ENCODE data around the gene OSBPL2.

Gene OSBPL2

DNA sequence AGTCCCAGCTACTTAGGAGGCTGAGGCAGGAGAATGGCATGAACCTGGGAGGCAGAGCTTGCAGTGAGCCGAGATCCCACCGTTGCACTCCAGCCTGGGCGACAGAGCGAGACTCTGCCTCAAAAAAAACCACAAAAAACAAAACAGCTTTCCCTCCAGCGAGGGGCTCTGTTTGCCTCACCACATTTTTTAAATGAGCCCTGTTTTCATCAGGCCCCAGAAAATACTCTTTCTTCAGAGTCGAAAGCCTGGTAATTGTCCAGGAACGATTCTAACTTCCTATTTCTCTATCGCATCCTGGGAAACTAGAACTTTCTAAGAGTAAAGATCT is 43.3 kb upstream of the OSBPL2 start:
- TF ChIP-seq, protein P1, sequence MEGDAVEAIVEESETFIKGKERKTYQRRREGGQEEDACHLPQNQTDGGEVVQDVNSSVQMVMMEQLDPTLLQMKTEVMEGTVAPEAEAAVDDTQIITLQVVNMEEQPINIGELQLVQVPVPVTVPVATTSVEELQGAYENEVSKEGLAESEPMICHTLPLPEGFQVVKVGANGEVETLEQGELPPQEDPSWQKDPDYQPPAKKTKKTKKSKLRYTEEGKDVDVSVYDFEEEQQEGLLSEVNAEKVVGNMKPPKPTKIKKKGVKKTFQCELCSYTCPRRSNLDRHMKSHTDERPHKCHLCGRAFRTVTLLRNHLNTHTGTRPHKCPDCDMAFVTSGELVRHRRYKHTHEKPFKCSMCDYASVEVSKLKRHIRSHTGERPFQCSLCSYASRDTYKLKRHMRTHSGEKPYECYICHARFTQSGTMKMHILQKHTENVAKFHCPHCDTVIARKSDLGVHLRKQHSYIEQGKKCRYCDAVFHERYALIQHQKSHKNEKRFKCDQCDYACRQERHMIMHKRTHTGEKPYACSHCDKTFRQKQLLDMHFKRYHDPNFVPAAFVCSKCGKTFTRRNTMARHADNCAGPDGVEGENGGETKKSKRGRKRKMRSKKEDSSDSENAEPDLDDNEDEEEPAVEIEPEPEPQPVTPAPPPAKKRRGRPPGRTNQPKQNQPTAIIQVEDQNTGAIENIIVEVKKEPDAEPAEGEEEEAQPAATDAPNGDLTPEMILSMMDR (IDR thresholded peaks at IDR 0.05; ENCODE audit: insufficient read depth, low read length, poor library complexity, severe bottlenecking) = no peak
- H3K36me3 ChIP-seq (ENCODE audit: control insufficient read depth, insufficient read depth, low read length) = peaks cover 17% of the 10 kb centered on the region
- no peak for DNase-seq (ENCODE audit: extremely low read depth, insufficient read length)
- H3K4me3 ChIP-seq (replicated peaks; ENCODE audit: low read depth, low read length) = no peak overlapping the region
- H3K27me3 ChIP-seq (replicated peaks; ENCODE audit: control insufficient read depth, insufficient read depth, low read length) = no peaks in the 10 kb centered on the region

DNA sequence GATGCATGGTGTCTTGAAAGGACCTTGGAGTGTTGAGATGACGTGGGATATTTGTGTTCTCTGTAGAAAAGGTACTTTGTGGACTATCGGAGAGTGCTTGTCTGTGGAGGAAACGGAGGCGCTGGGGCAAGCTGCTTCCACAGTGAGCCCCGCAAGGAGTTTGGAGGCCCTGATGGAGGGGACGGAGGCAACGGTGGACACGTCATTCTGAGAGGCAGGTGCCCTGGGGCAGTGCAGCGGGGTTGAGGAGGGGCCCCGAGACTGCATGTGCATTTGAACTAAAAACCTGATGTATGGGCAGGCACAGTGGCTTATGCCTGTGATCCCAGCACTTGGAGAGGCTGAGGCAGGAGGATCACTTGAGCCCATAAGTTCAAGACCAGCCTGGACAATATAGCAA is 42.6 kb upstream of the OSBPL2 start:
- DNase-seq (ENCODE audit: extremely low read depth, insufficient read length) = no peak
- H3K36me3 ChIP-seq (ENCODE audit: control insufficient read depth, insufficient read depth, low read length) = peaks cover 20% of the 10 kb centered on the region
- H3K4me3 ChIP-seq (replicated peaks; ENCODE audit: low read depth, low read length) = no peak overlapping the region
- H3K27me3 ChIP-seq (replicated peaks; ENCODE audit: control insufficient read depth, insufficient read depth, low read length) = no peaks in the 10 kb centered on the region
- TF ChIP-seq, protein P1 (IDR thresholded peaks at IDR 0.05; ENCODE audit: insufficient read depth, low read length, poor library complexity, severe bottlenecking) = no peak

DNA sequence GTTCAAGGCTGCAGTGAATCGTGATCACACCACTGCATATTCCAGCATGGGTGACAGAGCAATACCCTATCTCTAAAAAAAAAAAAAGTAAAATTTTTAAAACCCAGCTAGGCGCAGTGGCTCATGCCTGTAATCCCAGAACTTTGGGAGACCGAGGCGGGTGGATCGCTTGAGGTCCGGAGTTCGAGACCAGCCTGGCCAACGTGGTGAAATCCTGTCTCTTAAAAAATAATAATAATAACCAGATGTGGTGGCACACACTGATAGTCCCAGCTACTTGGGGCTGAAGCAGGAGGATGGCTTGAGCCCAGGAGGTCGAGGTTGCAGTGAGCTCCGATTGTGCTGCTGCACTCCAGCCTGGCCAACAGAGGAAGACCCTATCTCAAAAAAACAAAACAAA is 42.0 kb upstream of the OSBPL2 start:
- no peak for DNase-seq (ENCODE audit: extremely low read depth, insufficient read length)
- peaks cover 20% of the 10 kb centered on the region for H3K36me3 ChIP-seq (ENCODE audit: control insufficient read depth, insufficient read depth, low read length)
- H3K27me3 ChIP-seq (replicated peaks; ENCODE audit: control insufficient read depth, insufficient read depth, low read length) = no peaks in the 10 kb centered on the region
- TF ChIP-seq, protein P1 (IDR thresholded peaks at IDR 0.05; ENCODE audit: insufficient read depth, low read length, poor library complexity, severe bottlenecking) = no peak
- no peak overlapping the region for H3K4me3 ChIP-seq (replicated peaks; ENCODE audit: low read depth, low read length)

DNA sequence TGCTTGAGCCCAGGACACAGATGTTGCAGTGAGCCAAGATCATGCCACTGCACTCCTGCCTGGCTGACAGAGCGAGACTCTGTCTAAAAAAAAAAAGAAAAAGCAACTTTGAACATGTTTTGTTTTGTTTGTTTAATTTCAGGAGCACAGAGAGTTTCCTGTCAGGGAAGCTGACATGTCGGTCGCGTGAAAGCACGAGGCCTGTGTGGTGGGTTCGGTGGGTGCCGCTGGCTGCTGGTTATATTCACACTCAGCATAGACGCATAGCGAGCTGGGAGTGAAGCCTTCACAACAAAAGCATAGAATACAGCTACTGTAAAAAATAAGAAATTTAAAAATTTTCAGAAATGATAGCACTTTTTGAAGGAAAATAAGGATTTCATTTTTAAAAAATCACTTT is 41.0 kb upstream of the OSBPL2 start:
- H3K36me3 ChIP-seq (ENCODE audit: control insufficient read depth, insufficient read depth, low read length) = peaks cover 20% of the 10 kb centered on the region
- H3K27me3 ChIP-seq (replicated peaks; ENCODE audit: control insufficient read depth, insufficient read depth, low read length) = no peaks in the 10 kb centered on the region

DNA sequence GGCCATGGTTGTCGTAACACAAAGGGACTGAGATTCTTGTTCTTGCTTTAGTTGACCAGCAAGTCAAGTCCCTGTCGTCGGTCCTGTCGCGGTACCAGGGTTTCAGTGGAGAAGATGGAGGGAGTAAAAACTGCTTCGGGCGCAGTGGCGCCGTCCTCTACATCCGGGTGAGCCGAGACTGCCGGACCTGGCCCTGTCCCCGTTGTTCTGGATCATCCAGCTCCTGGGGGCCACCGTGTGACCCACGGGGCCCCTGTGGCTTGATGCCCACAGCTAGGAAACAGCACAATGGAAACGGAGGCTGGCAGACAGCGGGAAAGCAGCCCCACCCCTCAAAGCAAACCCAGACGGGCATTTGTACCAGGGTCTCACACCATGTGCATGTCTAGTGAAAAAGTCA is 40.5 kb upstream of the OSBPL2 start:
- H3K27me3 ChIP-seq (replicated peaks; ENCODE audit: control insufficient read depth, insufficient read depth, low read length) = no peaks in the 10 kb centered on the region
- peaks cover 20% of the 10 kb centered on the region for H3K36me3 ChIP-seq (ENCODE audit: control insufficient read depth, insufficient read depth, low read length)
- H3K4me3 ChIP-seq (replicated peaks; ENCODE audit: low read depth, low read length) = no peak overlapping the region
- TF ChIP-seq, protein P1 (IDR thresholded peaks at IDR 0.05; ENCODE audit: insufficient read depth, low read length, poor library complexity, severe bottlenecking) = no peak
- DNase-seq (ENCODE audit: extremely low read depth, insufficient read length) = no peak

More for the DNA sequence above, 41.0 kb upstream of the OSBPL2 start:
- H3K4me3 ChIP-seq (replicated peaks; ENCODE audit: low read depth, low read length) = no peak overlapping the region
- no peak for DNase-seq (ENCODE audit: extremely low read depth, insufficient read length)
- TF ChIP-seq, protein P1 (IDR thresholded peaks at IDR 0.05; ENCODE audit: insufficient read depth, low read length, poor library complexity, severe bottlenecking) = no peak

DNA sequence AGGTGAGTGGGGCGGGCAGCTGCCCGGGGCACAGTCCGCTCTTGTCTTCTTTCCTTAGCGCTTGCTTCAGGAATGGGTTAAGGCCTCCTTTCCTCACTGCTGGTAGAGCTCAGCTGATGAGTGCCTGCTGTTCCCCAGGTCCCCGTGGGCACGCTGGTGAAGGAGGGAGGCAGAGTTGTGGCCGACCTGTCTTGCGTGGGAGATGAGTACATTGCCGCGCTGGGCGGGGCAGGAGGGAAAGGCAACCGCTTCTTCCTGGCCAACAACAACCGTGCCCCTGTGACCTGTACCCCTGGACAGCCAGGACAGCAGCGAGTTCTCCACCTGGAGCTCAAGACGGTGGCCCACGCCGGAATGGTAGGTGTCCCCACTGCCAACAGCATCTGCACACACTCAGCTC is 39.8 kb upstream of the OSBPL2 start:
- Histone ChIP-seq H3K4me3 (replicated peaks; ENCODE audit: low read depth, low read length) (no peak overlapping the region), H3K36me3 (ENCODE audit: control insufficient read depth, insufficient read depth, low read length) (peaks cover 20% of the 10 kb centered on the region), H3K27me3 (replicated peaks; ENCODE audit: control insufficient read depth, insufficient read depth, low read length) (no peaks in the 10 kb centered on the region)
- no peak for DNase-seq (ENCODE audit: extremely low read depth, insufficient read length)
- TF ChIP-seq, protein P1 (IDR thresholded peaks at IDR 0.05; ENCODE audit: insufficient read depth, low read length, poor library complexity, severe bottlenecking) = no peak

Data from GM06990 (cell line).